Measurements from ENCODE around the gene TMED5.
A peak's percentile ranks its signal among the peaks of the same experiment; 100 is the strongest.
"Not testable (repeated sequence)": the region's sequence is repeated elsewhere in the genome, so short reads cannot be mapped to it uniquely, and the experiment has no call there.

TMED5 gene

GRCh38 chr1:93172778-93173177 is 7.4 kb downstream of the TMED5 start:
- FAIRE-seq: no peak

GRCh38 chr1:93171549-93172034 is 8.6 kb downstream of the TMED5 start:
- FAIRE-seq: no peak
- DNase-seq (ENCODE audit: low spot score): no peak

More at GRCh38 chr1:93172778-93173177, 7.4 kb downstream of the TMED5 start:
- no peak for DNase-seq (ENCODE audit: low spot score)

GRCh38 chr1:93170141-93170678 is 10.0 kb downstream of the TMED5 start:
- FAIRE-seq; DNase-seq (ENCODE audit: low spot score): not testable (repeated sequence)

GRCh38 chr1:93167006-93167405 is 13.2 kb downstream of the TMED5 start:
- no peak for FAIRE-seq

GRCh38 chr1:93165895-93166294 is 14.3 kb downstream of the TMED5 start:
- FAIRE-seq: not testable (repeated sequence)

More at GRCh38 chr1:93167006-93167405, 13.2 kb downstream of the TMED5 start:
- no peak for DNase-seq (ENCODE audit: low spot score)

GRCh38 chr1:93164816-93165215 is 15.4 kb downstream of the TMED5 start:
- FAIRE-seq: no peak

More at GRCh38 chr1:93165895-93166294, 14.3 kb downstream of the TMED5 start:
- DNase-seq (ENCODE audit: low spot score): not testable (repeated sequence)

GRCh38 chr1:93163314-93163713 is 16.9 kb downstream of the TMED5 start:
- not testable (repeated sequence) for DNase-seq (ENCODE audit: low spot score); FAIRE-seq

More at GRCh38 chr1:93164816-93165215, 15.4 kb downstream of the TMED5 start:
- no peak for DNase-seq (ENCODE audit: low spot score)

- no peak for FAIRE-seq
- no peak for DNase-seq (ENCODE audit: low spot score)
Observed at GRCh38 chr1:93159337-93159736, 20.9 kb downstream of the TMED5 start.

- FAIRE-seq (peak; percentile 62), DNase-seq (ENCODE audit: low spot score) (no peak)
Observed at GRCh38 chr1:93155335-93155734, 24.9 kb downstream of the TMED5 start.

- FAIRE-seq (no peak), DNase-seq (ENCODE audit: low spot score) (no peak)
Observed at GRCh38 chr1:93154898-93155297, 25.3 kb downstream of the TMED5 start.

- FAIRE-seq: no peak
- DNase-seq (ENCODE audit: low spot score): no peak
Observed at GRCh38 chr1:93152835-93153234, 27.4 kb downstream of the TMED5 start.

- DNase-seq (ENCODE audit: low spot score): no peak
- FAIRE-seq: no peak
Observed at GRCh38 chr1:93151474-93151873, 28.7 kb downstream of the TMED5 start.

- no peak for DNase-seq (ENCODE audit: low spot score)
- FAIRE-seq: no peak
Observed at GRCh38 chr1:93150729-93151128, 29.5 kb downstream of the TMED5 start.

- FAIRE-seq (no peak), DNase-seq (ENCODE audit: low spot score) (no peak)
Observed at GRCh38 chr1:93148001-93148400, 32.2 kb downstream of the TMED5 start.

- DNase-seq (ENCODE audit: low spot score) (no peak), FAIRE-seq (no peak)
Observed at GRCh38 chr1:93143769-93144168, 36.4 kb downstream of the TMED5 start.

- no peak for FAIRE-seq
Observed at GRCh38 chr1:93143136-93143535, 37.1 kb downstream of the TMED5 start.

GRCh38 chr1:93142161-93142560 is 38.1 kb downstream of the TMED5 start:
- DNase-seq (ENCODE audit: low spot score): no peak
- no peak for FAIRE-seq

More at GRCh38 chr1:93143136-93143535, 37.1 kb downstream of the TMED5 start:
- DNase-seq (ENCODE audit: low spot score): no peak

- no peak for DNase-seq (ENCODE audit: low spot score)
- no peak for FAIRE-seq
Observed at GRCh38 chr1:93140106-93140505, 40.1 kb downstream of the TMED5 start.

GRCh38 chr1:93137604-93138292 is 42.5 kb downstream of the TMED5 start:
- FAIRE-seq (peak; percentile 29), DNase-seq (ENCODE audit: low spot score) (no peak)

GRCh38 chr1:93136445-93136844 is 43.8 kb downstream of the TMED5 start:
- FAIRE-seq: no peak

GRCh38 chr1:93132638-93133037 is 47.6 kb downstream of the TMED5 start:
- no peak for DNase-seq (ENCODE audit: low spot score)
- FAIRE-seq: no peak

More at GRCh38 chr1:93136445-93136844, 43.8 kb downstream of the TMED5 start:
- no peak for DNase-seq (ENCODE audit: low spot score)

- FAIRE-seq: no peak
- no peak for DNase-seq (ENCODE audit: low spot score)
Observed at GRCh38 chr1:93129507-93130099, 50.6 kb downstream of the TMED5 start.

Data from RCC 7860 (cell line).